Tibial nerve (tissue), 3 donors: ENCODE data around the gene SLC22A25.

Experiments
- POLR2A ChIP-seq, 2 donors: fragments of 450-650 bp; IDR thresholded peaks; one replicate each; pipeline ENCODE4 v1.6.1; 2017; ENCODE audit warnings: antibody characterized with exemption in 2 of 2, mild to moderate bottlenecking in 2 of 2, moderate library complexity in 2 of 2
- TF ChIP-seq, protein P1 (sequence below), 5 experiments: fragments of 200-600 bp in 3 of 5; fragments of 450-650 bp in 2 of 5; sonication (generic) in 3 of 5; IDR thresholded peaks; one replicate each; pipeline ENCODE4 v1.5.1; 2016 to 2019; ENCODE audit warnings: antibody characterized with exemption in 5 of 5, mild to moderate bottlenecking in 3 of 5, moderate library complexity in 2 of 5

DNA sequence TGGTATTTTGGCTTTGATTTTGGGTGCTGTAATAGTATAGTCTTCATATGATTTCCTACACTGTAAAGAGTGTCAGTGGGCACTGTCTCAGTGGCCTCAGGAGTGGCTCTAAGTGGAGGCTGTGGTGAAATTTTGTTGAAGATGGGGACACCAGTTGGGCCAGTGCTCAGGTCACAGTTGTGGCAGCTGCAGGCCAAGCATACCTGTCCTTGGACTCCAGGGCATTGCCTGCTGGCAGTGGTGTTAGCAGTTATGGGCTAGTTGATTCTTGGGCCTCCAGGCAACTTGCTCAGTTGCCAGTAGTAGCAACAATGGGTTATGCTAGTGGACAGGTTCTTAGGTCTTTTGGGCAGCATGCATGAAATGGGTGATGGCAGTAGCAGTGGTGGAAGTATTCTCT lies 39.2 kb upstream of the SLC22A25 start:
- no peak for TF ChIP-seq POLR2A (IDR thresholded peaks at IDR 0.05)
- TF ChIP-seq, protein P1, sequence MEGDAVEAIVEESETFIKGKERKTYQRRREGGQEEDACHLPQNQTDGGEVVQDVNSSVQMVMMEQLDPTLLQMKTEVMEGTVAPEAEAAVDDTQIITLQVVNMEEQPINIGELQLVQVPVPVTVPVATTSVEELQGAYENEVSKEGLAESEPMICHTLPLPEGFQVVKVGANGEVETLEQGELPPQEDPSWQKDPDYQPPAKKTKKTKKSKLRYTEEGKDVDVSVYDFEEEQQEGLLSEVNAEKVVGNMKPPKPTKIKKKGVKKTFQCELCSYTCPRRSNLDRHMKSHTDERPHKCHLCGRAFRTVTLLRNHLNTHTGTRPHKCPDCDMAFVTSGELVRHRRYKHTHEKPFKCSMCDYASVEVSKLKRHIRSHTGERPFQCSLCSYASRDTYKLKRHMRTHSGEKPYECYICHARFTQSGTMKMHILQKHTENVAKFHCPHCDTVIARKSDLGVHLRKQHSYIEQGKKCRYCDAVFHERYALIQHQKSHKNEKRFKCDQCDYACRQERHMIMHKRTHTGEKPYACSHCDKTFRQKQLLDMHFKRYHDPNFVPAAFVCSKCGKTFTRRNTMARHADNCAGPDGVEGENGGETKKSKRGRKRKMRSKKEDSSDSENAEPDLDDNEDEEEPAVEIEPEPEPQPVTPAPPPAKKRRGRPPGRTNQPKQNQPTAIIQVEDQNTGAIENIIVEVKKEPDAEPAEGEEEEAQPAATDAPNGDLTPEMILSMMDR (IDR thresholded peaks at IDR 0.05) = no peak
